Testis (tissue), 5 donors: ENCODE results near the gene CDY2B. TPM values are rescaled to one million over a fixed set of nuclear protein-coding genes. Genes with fewer than 3 reads are reported as not detected.
"Not testable (repeated sequence)": the region's sequence is repeated elsewhere in the genome, so short reads cannot be mapped to it uniquely, and the experiment has no call there.

Source experiments
- DNase-seq: peaks from one replicate; pipeline ENCODE4 v3.0.0-alpha.2; 2019
- H3K27ac ChIP-seq, 2 donors: fragments of 200-600 bp; sonication (generic); one replicate each; pipeline ENCODE4 v1.5.1; 2019
- H3K27me3 ChIP-seq: fragments of 200-600 bp; sonication (generic); one replicate; pipeline ENCODE4 v1.5.1; 2019
- H3K36me3 ChIP-seq: fragments of 200-600 bp; sonication (generic); one replicate; pipeline ENCODE4 v1.5.1; 2017; ENCODE audit warnings: low read depth; ENCODE audit errors: missing control alignments
- H3K4me1 ChIP-seq: fragments of 200-600 bp; sonication (generic); one replicate; pipeline ENCODE4 v1.5.1; 2019
- H3K4me3 ChIP-seq, 2 donors: fragments of 200-600 bp; sonication (generic); one replicate each; pipeline ENCODE4 v1.5.1; 2017 to 2019
- H3K9me3 ChIP-seq: fragments of 200-600 bp; sonication (generic); one replicate; pipeline ENCODE4 v1.5.1; 2017
- WGBS, 2 donors: methylation state at CpG; one replicate each; pipeline ENCODE4 v1.1.5; 2018; 5-methylcytosine and 5-hydroxymethylcytosine counted together
- intact Hi-C: fragments of 100-400 bp; cut with DNase I; formaldehyde crosslinking; loops from one replicate; pipeline ENCODE4 v1.15.1; 2023; ENCODE audit warnings: low total_unique reads
- long read RNA-seq, 2 donors: transcript quantifications; one replicate each; lab custom pipeline, GENCODE V29; 2026
- polyA plus RNA-seq: library from polyadenylated mRNA; stranded (reverse); fragments of 350-450 nt; fragmentation: Illumina TruSeq; extraction: RNeasy Lipid Tissue Mini Kit (QIAGEN cat#74804); gene quantifications from one replicate; pipeline ENCODE4 v1.2.3, GENCODE V29; 2014; ENCODE audit warnings: low read depth, low replicate concordance; ENCODE audit not compliant: insufficient read depth
- total RNA-seq, 2 donors: library from RNA; depleted of rRNA; stranded (reverse); fragments of >200 nt; gene quantifications; one replicate each; pipeline ENCODE4 v1.2.3, GENCODE V29; 2016

CDY2B gene, protein sequence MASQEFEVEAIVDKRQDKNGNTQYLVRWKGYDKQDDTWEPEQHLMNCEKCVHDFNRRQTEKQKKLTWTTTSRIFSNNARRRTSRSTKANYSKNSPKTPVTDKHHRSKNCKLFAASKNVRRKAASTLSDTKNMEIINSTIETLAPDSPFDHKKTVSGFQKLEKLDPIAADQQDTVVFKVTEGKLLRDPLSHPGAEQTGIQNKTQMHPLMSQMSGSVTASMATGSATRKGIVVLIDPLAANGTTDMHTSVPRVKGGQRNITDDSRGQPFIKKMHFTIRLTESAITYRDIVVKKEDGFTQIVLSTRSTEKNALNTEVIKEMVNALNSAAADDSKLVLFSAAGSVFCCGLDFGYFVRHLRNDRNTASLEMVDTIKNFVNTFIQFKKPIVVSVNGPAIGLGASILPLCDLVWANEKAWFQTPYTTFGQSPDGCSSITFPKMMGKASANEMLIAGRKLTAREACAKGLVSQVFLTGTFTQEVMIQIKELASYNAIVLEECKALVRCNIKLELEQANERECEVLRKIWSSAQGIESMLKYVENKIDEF
- total RNA-seq = under 1 TPM in 1 of 2 donors, not detected in 1; 0.19 TPM
- not detected for polyA plus RNA-seq
- long read RNA-seq, donor 1 = 0 reads
- long read RNA-seq, donor 2 = 0 reads

DNA sequence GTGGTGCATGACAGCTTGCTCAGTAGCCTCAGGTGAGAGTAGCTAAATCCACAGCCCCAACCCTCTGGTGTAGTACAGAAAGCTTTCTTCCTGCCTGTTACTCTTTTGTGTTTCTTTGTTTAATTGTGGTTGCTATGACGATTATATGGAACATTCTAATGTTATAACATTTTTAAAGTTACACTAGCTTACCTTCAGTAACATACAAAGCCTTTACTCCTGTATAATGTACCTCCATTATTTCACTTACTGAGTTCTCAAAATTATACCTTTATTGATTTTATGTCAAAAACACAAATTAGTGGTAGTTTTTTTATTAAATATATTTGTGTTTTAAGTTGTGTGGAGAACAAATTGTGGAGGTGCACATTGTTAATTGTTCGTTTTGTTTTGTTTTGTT is at the start of gene CDY2B:
Gene CDY2B, minus strand, starts transcription at position 101 of the 400 bp plus-strand sequence. CDS start 328 bp downstream, outside the sequence.
- H3K4me3 ChIP-seq, H3K4me1 ChIP-seq, intact Hi-C loops, H3K9me3 ChIP-seq, H3K36me3 ChIP-seq, H3K27ac ChIP-seq, H3K27me3 ChIP-seq, DNase-seq: not testable (repeated sequence)
- WGBS, 2 donors = no CpG with 5 or more reads among the region's 2 CpGs

DNA sequence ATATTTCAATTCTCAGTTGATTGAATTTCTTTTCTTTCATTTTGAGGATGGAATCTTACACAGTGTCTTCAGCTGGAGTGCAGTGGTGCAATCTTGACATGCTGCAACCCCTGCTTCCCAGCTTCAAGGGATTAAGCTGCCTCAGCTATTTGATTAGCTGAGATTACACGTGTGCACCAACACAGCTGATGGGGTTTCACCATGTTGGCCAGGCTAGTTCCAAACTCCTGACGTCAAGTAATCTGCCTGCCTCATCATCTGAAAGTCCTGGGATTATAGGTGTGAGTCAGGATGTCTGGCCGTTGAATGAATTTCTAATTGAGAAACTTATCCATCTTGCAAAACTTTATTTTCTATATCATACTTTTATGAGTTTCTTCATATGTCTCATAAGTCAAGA is 28.0 kb upstream of the CDY2B start:
- H3K27me3 ChIP-seq, H3K27ac ChIP-seq, H3K9me3 ChIP-seq, H3K4me1 ChIP-seq, H3K4me3 ChIP-seq, intact Hi-C loops, H3K36me3 ChIP-seq, DNase-seq: not testable (repeated sequence)
- WGBS, 2 donors = no CpG with 5 or more reads among the region's 3 CpGs

DNA sequence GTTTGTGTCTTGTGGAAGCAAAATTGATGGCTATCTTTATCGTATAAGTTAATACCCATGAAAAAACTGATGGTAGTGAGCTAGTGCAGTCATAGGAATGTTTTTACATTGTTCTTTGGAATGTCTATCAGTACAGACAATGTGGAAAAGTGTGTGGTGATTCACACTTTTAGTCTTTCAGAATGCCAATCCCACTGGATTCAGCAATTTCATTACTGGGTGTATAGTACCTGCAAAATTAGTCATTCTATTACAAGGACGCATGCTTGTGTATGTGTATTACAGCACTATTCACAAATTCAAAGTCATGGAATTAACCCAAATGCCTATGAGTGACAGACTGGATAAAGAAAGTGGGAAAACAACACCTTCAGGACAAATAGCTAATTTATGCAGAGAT is 27.3 kb upstream of the CDY2B start:
- H3K27ac ChIP-seq, intact Hi-C loops, H3K9me3 ChIP-seq, H3K4me3 ChIP-seq, H3K36me3 ChIP-seq, DNase-seq, H3K27me3 ChIP-seq, H3K4me1 ChIP-seq: not testable (repeated sequence)
- no CpG with 5 or more reads among the region's 2 CpGs for WGBS, 2 donors

DNA sequence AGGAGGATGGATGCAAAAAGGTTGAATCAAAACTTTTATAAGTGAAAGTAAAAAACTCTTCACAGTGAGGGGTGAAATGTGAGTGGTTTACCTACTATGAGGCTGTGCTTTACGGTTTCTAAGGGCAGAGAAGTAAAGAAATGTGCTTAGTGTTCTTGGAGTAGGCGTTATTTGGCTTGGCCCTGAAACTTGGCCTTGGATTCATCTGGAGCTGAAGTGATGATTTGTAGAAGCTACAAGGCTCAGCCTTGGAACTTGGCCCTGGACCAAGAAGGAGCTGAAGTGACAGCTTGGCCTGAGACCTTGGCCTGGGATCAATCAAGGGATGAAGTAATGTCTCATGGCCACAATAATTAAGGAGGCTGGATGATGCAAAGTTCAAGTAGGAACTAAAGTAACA is 1.7 kb upstream of the CDY2B start:
- H3K4me3 ChIP-seq, H3K9me3 ChIP-seq, intact Hi-C loops, DNase-seq, H3K4me1 ChIP-seq, H3K27me3 ChIP-seq, H3K36me3 ChIP-seq, H3K27ac ChIP-seq: not testable (repeated sequence)
- WGBS, 2 donors = no CpG with 5 or more reads among the region's 2 CpGs

DNA sequence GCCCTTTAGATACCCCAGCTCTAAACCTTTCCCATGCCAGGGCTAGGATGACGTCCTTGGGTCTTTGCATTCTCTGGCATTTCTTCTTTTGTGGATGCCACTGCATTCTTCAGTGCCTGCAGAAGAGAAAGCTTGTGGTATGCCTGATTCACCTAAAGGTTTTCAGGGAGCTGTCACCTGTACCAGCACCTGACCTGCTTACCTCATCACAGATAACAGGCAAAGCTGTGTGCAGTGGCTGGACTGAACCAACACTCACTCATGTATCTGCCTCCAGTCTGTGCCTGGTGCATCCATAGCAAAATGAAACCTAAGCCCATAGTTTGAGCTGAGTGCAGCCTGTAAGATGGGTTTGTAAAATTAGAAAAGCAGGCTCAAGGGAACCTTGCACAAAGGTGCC is 3.3 kb downstream of the CDY2B start:
- no CpG with 5 or more reads among the region's 1 CpG for WGBS, 2 donors
- H3K36me3 ChIP-seq = not testable (repeated sequence)

DNA sequence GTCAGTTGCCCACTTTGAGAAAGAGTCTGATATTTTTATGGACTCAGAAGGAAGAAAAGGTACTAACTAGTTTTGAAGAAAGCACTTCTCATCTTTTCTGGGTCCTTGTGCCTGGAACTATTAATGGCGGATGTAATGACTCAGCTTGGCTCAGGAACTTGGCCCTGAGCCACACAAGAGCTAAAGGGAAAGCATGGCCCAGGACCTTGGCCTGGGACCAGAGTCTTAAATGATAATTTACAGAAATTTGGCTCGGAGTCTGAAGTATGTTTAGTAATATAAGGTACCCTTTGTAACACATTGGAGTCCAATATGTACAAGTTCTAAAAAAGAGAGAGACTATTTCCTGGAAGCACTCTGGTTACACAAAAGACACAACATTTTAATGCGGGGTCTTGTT is 4.6 kb downstream of the CDY2B start:
- H3K27ac ChIP-seq, intact Hi-C loops, H3K27me3 ChIP-seq, DNase-seq, H3K36me3 ChIP-seq, H3K9me3 ChIP-seq, H3K4me3 ChIP-seq, H3K4me1 ChIP-seq: not testable (repeated sequence)
- WGBS, 2 donors = no CpG with 5 or more reads among the region's 3 CpGs

More for the DNA sequence above, 3.3 kb downstream of the CDY2B start:
- H3K27me3 ChIP-seq, H3K9me3 ChIP-seq, H3K4me1 ChIP-seq, H3K27ac ChIP-seq, H3K4me3 ChIP-seq, DNase-seq, intact Hi-C loops: not testable (repeated sequence)

DNA sequence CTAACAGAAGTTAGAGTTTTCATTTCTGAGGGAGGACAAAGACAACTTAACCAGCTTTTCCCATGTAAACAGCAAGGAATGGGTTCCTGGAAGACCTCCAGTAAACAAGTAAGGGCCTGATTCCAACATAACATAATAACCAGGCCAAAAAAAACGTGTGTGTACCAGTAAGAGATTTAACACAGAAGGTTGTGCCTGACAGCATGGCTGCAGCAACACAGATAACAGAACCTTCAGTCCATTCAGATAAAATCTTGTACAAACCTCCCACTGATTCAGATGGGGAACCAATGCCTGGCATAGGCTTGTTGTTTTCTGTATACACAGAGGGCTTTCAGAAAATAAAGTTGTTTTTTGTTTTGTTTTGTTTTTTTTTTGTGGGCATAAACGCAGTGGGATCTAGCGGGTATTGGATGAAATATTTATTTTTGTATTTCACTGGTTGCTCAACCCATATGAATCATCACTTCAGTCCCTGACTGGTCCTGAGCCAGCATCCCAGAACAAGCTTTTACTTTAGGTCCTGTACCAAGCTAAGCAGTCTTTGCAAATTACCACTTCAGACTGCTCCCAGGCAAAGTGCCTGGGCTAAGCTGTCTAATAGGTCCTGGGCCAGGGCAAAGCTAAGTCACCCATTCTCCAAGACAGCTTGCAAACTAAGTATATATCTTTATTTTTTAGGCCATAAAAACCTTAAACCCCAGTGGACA is 8.7 kb downstream of the CDY2B start:
- no CpG with 5 or more reads among the region's 3 CpGs for WGBS, 2 donors
- H3K9me3 ChIP-seq, intact Hi-C loops, DNase-seq, H3K27me3 ChIP-seq, H3K36me3 ChIP-seq, H3K27ac ChIP-seq, H3K4me1 ChIP-seq, H3K4me3 ChIP-seq: not testable (repeated sequence)

DNA sequence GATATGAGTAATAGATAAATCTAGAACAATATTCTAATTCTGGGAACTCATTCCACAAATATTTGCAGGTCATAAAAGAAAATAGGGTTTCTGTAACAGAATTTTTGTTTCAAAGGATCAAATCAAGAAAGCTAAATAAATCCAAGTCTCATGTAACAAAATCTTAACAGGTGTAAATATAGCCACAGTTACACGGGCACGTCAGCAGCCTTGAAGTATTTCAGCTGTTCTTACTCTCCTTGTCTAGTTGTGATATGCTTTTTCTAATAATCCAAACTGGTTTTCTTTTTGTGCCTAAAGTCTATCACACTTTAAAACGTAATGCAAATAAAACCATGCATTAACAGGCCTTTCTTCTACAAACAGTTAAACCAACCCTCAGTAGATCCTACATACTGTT is 9.3 kb downstream of the CDY2B start:
- H3K9me3 ChIP-seq, H3K27me3 ChIP-seq, intact Hi-C loops, H3K4me3 ChIP-seq, H3K27ac ChIP-seq, H3K4me1 ChIP-seq, H3K36me3 ChIP-seq, DNase-seq: not testable (repeated sequence)
- WGBS, 2 donors = no CpG with 5 or more reads among the region's 3 CpGs

DNA sequence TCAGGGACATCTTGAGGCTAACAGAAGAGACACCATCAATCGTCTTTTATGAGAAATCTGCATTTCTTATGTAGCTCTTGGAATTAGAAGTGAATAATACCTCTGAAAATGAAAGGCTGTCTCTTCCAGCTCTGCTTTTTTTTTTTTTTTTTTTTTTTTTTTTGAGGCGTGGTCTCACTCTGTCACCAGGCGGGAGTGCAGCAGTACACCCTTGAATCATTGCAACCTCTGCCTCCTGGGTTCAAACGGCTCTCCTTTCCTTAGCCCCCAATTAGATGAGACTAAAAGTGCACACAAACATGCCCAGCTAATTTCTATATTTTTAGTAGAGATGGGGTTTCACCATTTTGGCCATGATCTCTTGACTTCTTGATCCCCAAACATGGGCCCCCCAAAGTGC is 12.2 kb downstream of the CDY2B start:
- WGBS, 2 donors = no CpG with 5 or more reads among the region's 4 CpGs
- H3K4me1 ChIP-seq, H3K27ac ChIP-seq, intact Hi-C loops, DNase-seq, H3K4me3 ChIP-seq, H3K36me3 ChIP-seq, H3K9me3 ChIP-seq, H3K27me3 ChIP-seq: not testable (repeated sequence)

DNA sequence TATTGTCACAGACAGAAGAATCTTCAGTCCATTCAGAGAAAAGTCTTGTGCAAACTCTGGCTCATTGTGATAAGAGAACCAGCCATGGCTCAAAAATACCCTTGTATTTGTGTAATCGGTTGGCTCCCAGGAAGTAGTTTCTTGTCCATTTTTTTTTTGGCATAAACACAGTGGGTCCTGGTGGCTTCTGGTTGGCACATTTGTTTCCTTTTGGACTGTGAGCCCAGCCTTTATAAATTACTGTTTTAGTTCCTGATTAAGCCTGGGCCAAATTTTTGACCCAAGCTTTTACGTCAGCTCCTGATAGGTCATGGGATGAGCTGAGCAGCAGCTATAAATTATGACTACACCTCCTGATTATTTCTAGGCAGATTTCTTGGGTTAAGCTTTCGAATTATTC is 19.4 kb downstream of the CDY2B start:
- DNase-seq, H3K27me3 ChIP-seq, H3K4me1 ChIP-seq, intact Hi-C loops, H3K4me3 ChIP-seq, H3K36me3 ChIP-seq, H3K27ac ChIP-seq, H3K9me3 ChIP-seq: not testable (repeated sequence)
- no CpG with 5 or more reads among the region's 3 CpGs for WGBS, 2 donors

DNA sequence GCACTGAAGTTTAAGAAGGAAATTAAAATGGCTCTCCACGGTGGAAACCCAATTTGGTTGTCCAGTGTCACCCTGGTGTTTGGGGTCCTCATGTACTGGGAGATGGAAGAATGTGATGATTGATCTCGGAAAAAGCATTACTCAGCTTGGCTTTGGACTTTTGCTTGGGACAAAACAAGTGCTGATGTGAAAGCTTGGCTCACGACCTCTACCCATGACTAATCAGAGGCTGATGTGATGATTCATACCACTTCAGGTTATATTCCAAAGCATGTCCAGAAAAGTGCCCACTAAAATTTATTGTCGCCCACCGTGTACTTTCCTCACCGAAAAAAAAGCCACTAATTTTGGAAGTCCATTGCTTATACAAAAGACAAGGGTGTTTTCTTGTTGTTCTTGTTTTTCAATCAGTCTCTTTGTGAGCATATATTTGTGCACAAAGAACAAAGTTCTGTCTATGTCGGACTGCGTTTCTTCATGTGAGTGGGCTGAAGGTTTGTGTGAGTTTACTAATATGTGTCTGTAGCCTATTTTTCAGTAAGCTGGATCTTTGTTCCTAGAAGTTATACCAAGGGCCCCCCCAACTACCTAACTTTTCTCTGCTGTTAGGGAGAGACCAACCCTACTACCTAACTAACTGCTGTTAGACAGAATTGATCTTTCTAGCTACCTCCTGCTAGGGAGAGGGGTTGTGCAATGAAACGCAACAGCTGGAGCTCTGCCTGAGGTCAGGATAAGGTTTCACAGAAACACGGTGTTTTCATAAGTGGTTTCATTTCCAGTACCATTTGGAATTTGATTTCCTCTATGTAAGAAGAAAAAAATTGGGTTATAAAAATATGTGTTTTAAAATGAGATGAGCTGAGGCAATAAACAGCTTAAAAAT is 22.8 kb downstream of the CDY2B start:
- H3K4me1 ChIP-seq, H3K36me3 ChIP-seq, intact Hi-C loops, H3K27me3 ChIP-seq, H3K4me3 ChIP-seq, H3K27ac ChIP-seq, H3K9me3 ChIP-seq, DNase-seq: not testable (repeated sequence)
- no CpG with 5 or more reads among the region's 10 CpGs for WGBS, 2 donors
